Peyer's patch (tissue), 4 donors: ENCODE data around the gene SHLD2.
"Not testable (repeated sequence)": the region's sequence is repeated elsewhere in the genome, so short reads cannot be mapped to it uniquely, and the experiment has no call there.

Experiments used
- POLR2A ChIP-seq, 2 donors: fragments of 450-650 bp; IDR thresholded peaks; one replicate each; pipeline ENCODE4 v1.5.1; 2017; ENCODE audit warnings: antibody characterized with exemption in 2 of 2, mild to moderate bottlenecking in 2 of 2, moderate library complexity in 2 of 2
- TF ChIP-seq, protein P1 (sequence below), 6 experiments: fragments of 450-650 bp in 4 of 6; fragments of 200-600 bp in 2 of 6; sonication (generic) in 1 of 6; IDR thresholded peaks; one replicate each; pipeline ENCODE4 v1.5.1; 2017 to 2019; ENCODE audit warnings: antibody characterized with exemption in 6 of 6, mild to moderate bottlenecking in 3 of 6, moderate library complexity in 1 of 6

DNA sequence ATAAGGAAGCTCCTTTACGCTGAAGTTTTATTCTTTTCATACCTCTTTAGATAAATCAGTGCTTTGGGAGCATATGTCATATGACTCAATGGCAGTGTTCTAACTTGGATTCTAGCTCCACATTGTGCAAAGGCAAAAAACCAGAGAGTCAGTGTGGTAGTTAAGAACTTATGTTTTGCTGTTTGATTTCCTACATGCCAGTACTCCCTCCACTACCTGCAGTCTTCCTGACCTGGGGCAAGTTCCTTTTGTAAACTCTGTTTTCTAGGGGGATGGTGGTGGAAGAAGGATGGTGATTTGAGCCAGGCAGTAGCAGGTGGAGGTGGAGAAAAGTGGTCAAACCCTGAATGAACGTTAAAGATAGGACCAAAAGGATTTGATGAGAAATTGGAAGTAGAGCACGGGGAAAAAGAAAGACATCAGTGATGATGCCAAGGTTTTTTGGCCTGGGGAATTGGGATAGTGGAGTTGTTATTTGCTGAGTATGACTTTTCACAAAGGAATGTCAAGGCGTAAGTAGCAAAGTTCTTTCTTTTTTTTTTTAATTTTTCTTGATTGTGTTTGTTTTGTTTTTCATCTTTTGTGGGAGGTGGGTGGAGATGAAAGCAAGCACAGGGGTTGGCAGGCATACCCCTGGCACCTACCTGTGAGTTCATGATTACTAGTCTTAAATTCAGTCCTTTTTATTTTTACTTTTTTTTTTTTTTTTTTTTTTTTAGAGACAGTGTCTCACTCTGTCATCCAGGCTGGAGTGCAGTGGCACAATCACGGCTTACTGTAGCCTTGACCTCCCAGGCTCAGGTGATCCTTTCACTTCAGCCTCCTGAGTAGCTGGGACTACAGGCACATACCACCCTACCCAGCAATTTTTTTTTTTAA lies 47.5 kb downstream of the SHLD2 start:
- TF ChIP-seq, protein P1, sequence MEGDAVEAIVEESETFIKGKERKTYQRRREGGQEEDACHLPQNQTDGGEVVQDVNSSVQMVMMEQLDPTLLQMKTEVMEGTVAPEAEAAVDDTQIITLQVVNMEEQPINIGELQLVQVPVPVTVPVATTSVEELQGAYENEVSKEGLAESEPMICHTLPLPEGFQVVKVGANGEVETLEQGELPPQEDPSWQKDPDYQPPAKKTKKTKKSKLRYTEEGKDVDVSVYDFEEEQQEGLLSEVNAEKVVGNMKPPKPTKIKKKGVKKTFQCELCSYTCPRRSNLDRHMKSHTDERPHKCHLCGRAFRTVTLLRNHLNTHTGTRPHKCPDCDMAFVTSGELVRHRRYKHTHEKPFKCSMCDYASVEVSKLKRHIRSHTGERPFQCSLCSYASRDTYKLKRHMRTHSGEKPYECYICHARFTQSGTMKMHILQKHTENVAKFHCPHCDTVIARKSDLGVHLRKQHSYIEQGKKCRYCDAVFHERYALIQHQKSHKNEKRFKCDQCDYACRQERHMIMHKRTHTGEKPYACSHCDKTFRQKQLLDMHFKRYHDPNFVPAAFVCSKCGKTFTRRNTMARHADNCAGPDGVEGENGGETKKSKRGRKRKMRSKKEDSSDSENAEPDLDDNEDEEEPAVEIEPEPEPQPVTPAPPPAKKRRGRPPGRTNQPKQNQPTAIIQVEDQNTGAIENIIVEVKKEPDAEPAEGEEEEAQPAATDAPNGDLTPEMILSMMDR (IDR thresholded peaks at IDR 0.05), result not testable (repeated sequence)
- TF ChIP-seq POLR2A (IDR thresholded peaks at IDR 0.05), result not testable (repeated sequence)
